Measurements from ENCODE around the gene EZR.

The EZR gene

GRCh38 chr6:158852312-158853071, 33.3 kb upstream of the EZR start:
- Histone ChIP-seq H3K9ac (ENCODE audit: low read length) (0 out of 2 replicates have a peak overlapping the region, but pooled peaks have one; percentile 46), H3K36me3 (replicated peaks; ENCODE audit: low read depth, low read length) (no peaks in the 10 kb centered on the region), H3K4me3 (ENCODE audit: low read length) (peak overlapping the region; percentile 69; the same call in 1 of the 2 replicates), H3K4me2 (ENCODE audit: low read length) (peak overlapping the region; percentile 84), H3K79me2 (ENCODE audit: low read length) (no peaks in the 10 kb centered on the region), H3K27ac (ENCODE audit: low read length) (no peak overlapping the region), H3K9me3 (ENCODE audit: insufficient read depth, low read length) (no peaks in the 10 kb centered on the region), H3K4me1 (ENCODE audit: low read length) (peaks cover 30% of the 10 kb centered on the region), H3K27me3 (ENCODE audit: low read depth, low read length) (peaks cover 6% of the 10 kb centered on the region; the same call in 1 of the 2 replicates), H2AFZ (ENCODE audit: low read depth, low read length) (0 out of 2 replicates have a peak overlapping the region, but pooled peaks have one; percentile 55), H4K20me1 (ENCODE audit: insufficient read depth, low read length) (no peaks in the 10 kb centered on the region)
- TF ChIP-seq, protein P1, sequence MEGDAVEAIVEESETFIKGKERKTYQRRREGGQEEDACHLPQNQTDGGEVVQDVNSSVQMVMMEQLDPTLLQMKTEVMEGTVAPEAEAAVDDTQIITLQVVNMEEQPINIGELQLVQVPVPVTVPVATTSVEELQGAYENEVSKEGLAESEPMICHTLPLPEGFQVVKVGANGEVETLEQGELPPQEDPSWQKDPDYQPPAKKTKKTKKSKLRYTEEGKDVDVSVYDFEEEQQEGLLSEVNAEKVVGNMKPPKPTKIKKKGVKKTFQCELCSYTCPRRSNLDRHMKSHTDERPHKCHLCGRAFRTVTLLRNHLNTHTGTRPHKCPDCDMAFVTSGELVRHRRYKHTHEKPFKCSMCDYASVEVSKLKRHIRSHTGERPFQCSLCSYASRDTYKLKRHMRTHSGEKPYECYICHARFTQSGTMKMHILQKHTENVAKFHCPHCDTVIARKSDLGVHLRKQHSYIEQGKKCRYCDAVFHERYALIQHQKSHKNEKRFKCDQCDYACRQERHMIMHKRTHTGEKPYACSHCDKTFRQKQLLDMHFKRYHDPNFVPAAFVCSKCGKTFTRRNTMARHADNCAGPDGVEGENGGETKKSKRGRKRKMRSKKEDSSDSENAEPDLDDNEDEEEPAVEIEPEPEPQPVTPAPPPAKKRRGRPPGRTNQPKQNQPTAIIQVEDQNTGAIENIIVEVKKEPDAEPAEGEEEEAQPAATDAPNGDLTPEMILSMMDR (IDR thresholded peaks at IDR 0.05; ENCODE audit: low read depth, low read length), result no peak
- no peak for TF ChIP-seq EZH2phosphoT487 (IDR thresholded peaks at IDR 0.05; ENCODE audit: low read depth)

- H2AFZ ChIP-seq (ENCODE audit: low read depth, low read length), result no peak overlapping the region
- H3K36me3 ChIP-seq (replicated peaks; ENCODE audit: low read depth, low read length), result no peaks in the 10 kb centered on the region
- H3K4me3 ChIP-seq (ENCODE audit: low read length), result no peak overlapping the region
- H3K79me2 ChIP-seq (ENCODE audit: low read length), result no peaks in the 10 kb centered on the region
- no peak overlapping the region for H3K27ac ChIP-seq (ENCODE audit: low read length)
- no peak overlapping the region for H3K4me2 ChIP-seq (ENCODE audit: low read length)
- TF ChIP-seq EZH2phosphoT487 (IDR thresholded peaks at IDR 0.05; ENCODE audit: low read depth), result no peak
- TF ChIP-seq, protein P1 (IDR thresholded peaks at IDR 0.05; ENCODE audit: low read depth, low read length), result no peak
- peaks cover 6% of the 10 kb centered on the region; the same call in 1 of the 2 replicates for H3K27me3 ChIP-seq (ENCODE audit: low read depth, low read length)
- no peaks in the 10 kb centered on the region for H3K9me3 ChIP-seq (ENCODE audit: insufficient read depth, low read length)
- H3K4me1 ChIP-seq (ENCODE audit: low read length), result peaks cover 30% of the 10 kb centered on the region
- no peaks in the 10 kb centered on the region for H4K20me1 ChIP-seq (ENCODE audit: insufficient read depth, low read length)
- H3K9ac ChIP-seq (ENCODE audit: low read length), result no peak overlapping the region
Measured at GRCh38 chr6:158850807-158851115, 31.6 kb upstream of the EZR start.

- Histone ChIP-seq H2AFZ (ENCODE audit: low read depth, low read length) (no peak overlapping the region), H3K4me2 (ENCODE audit: low read length) (peak overlapping the region; percentile 17; the same call in 1 of the 2 replicates), H3K27ac (ENCODE audit: low read length) (no peak overlapping the region), H4K20me1 (ENCODE audit: insufficient read depth, low read length) (no peaks in the 10 kb centered on the region), H3K4me3 (ENCODE audit: low read length) (no peak overlapping the region), H3K27me3 (ENCODE audit: low read depth, low read length) (peaks cover 6% of the 10 kb centered on the region; the same call in 1 of the 2 replicates), H3K9ac (ENCODE audit: low read length) (no peak overlapping the region), H3K79me2 (ENCODE audit: low read length) (no peaks in the 10 kb centered on the region), H3K36me3 (replicated peaks; ENCODE audit: low read depth, low read length) (no peaks in the 10 kb centered on the region), H3K4me1 (ENCODE audit: low read length) (peaks cover 30% of the 10 kb centered on the region), H3K9me3 (ENCODE audit: insufficient read depth, low read length) (no peaks in the 10 kb centered on the region)
- TF ChIP-seq EZH2phosphoT487 (IDR thresholded peaks at IDR 0.05; ENCODE audit: low read depth), result no peak
- TF ChIP-seq, protein P1 (IDR thresholded peaks at IDR 0.05; ENCODE audit: low read depth, low read length), result no peak
Measured at GRCh38 chr6:158849899-158850806, 31.0 kb upstream of the EZR start.

GRCh38 chr6:158848490-158848895, 29.3 kb upstream of the EZR start:
- H3K36me3 ChIP-seq (replicated peaks; ENCODE audit: low read depth, low read length), result no peaks in the 10 kb centered on the region
- no peak overlapping the region for H3K4me3 ChIP-seq (ENCODE audit: low read length)
- no peaks in the 10 kb centered on the region for H4K20me1 ChIP-seq (ENCODE audit: insufficient read depth, low read length)
- H3K4me2 ChIP-seq (ENCODE audit: low read length), result no peak overlapping the region
- no peak overlapping the region for H3K27ac ChIP-seq (ENCODE audit: low read length)
- no peaks in the 10 kb centered on the region for H3K79me2 ChIP-seq (ENCODE audit: low read length)
- no peak overlapping the region for H3K9ac ChIP-seq (ENCODE audit: low read length)
- no peak overlapping the region for H2AFZ ChIP-seq (ENCODE audit: low read depth, low read length)
- H3K4me1 ChIP-seq (ENCODE audit: low read length), result peaks cover 25% of the 10 kb centered on the region
- peaks cover 6% of the 10 kb centered on the region; the same call in 1 of the 2 replicates for H3K27me3 ChIP-seq (ENCODE audit: low read depth, low read length)
- no peaks in the 10 kb centered on the region for H3K9me3 ChIP-seq (ENCODE audit: insufficient read depth, low read length)
- no peak for TF ChIP-seq EZH2phosphoT487 (IDR thresholded peaks at IDR 0.05; ENCODE audit: low read depth)
- TF ChIP-seq, protein P1 (IDR thresholded peaks at IDR 0.05; ENCODE audit: low read depth, low read length), result no peak

All from OCI-LY3 (cell line).